Measurements from ENCODE around the gene TXNDC2.

TXNDC2 gene

GRCh38 chr18:9874728-9875127 is 11.0 kb upstream of the TXNDC2 start:
- no peaks in the 10 kb centered on the region for H3K27me3 Mint-ChIP-seq (ENCODE audit: low read depth)
- H3K36me3 Mint-ChIP-seq (ENCODE audit: low read depth), result no peaks in the 10 kb centered on the region
- no peak overlapping the region for H3K27ac Mint-ChIP-seq
- no peak overlapping the region for H3K4me3 Mint-ChIP-seq
- H3K9me3 Mint-ChIP-seq, result no peaks in the 10 kb centered on the region
- no peak for TF ChIP-seq CTCF (IDR thresholded peaks at IDR 0.05; ENCODE audit: unreplicated experiment in 3 of 3)
- H3K4me1 Mint-ChIP-seq, result peaks cover 23% of the 10 kb centered on the region

- no peak for TF ChIP-seq CTCF (IDR thresholded peaks at IDR 0.05; ENCODE audit: unreplicated experiment in 3 of 3)
- Mint-ChIP-seq H3K4me3 (no peak overlapping the region), H3K27ac (peak overlapping the region in 2 of 3 experiments; percentile 85 to 86), H3K9me3 (no peaks in the 10 kb centered on the region), H3K27me3 (ENCODE audit: low read depth) (no peaks in the 10 kb centered on the region), H3K36me3 (ENCODE audit: low read depth) (no peaks in the 10 kb centered on the region), H3K4me1 (peaks cover 10% of the 10 kb centered on the region)
Measured at GRCh38 chr18:9876212-9876866, 9.4 kb upstream of the TXNDC2 start.

GRCh38 chr18:9876867-9877654 is 8.7 kb upstream of the TXNDC2 start:
- no peaks in the 10 kb centered on the region for H3K27me3 Mint-ChIP-seq (ENCODE audit: low read depth)
- TF ChIP-seq CTCF (IDR thresholded peaks at IDR 0.05; ENCODE audit: unreplicated experiment in 3 of 3), result no peak
- peak overlapping the region in 2 of 3 experiments; percentile 22 to 31 for H3K4me3 Mint-ChIP-seq
- H3K36me3 Mint-ChIP-seq (ENCODE audit: low read depth), result no peaks in the 10 kb centered on the region
- H3K9me3 Mint-ChIP-seq, result no peaks in the 10 kb centered on the region
- peak overlapping the region; percentile 15 to 86 (median 85) for H3K27ac Mint-ChIP-seq
- peaks cover 10% of the 10 kb centered on the region for H3K4me1 Mint-ChIP-seq

GRCh38 chr18:9877655-9878014 is 8.1 kb upstream of the TXNDC2 start:
- Mint-ChIP-seq H3K4me3 (no peak overlapping the region), H3K27me3 (ENCODE audit: low read depth) (no peaks in the 10 kb centered on the region), H3K27ac (peak overlapping the region; percentile 15 to 86 (median 85)), H3K9me3 (no peaks in the 10 kb centered on the region), H3K4me1 (peaks cover 10% of the 10 kb centered on the region), H3K36me3 (ENCODE audit: low read depth) (no peaks in the 10 kb centered on the region)
- TF ChIP-seq CTCF (IDR thresholded peaks at IDR 0.05; ENCODE audit: unreplicated experiment in 3 of 3), result no peak

- Mint-ChIP-seq H3K4me3 (no peak overlapping the region), H3K27ac (no peak overlapping the region), H3K4me1 (peaks cover 10% of the 10 kb centered on the region), H3K9me3 (no peaks in the 10 kb centered on the region), H3K27me3 (ENCODE audit: low read depth) (no peaks in the 10 kb centered on the region), H3K36me3 (ENCODE audit: low read depth) (no peaks in the 10 kb centered on the region)
- no peak for TF ChIP-seq CTCF (IDR thresholded peaks at IDR 0.05; ENCODE audit: unreplicated experiment in 3 of 3)
Measured at GRCh38 chr18:9878095-9878494, 7.7 kb upstream of the TXNDC2 start.
